ENCODE measurements around the gene PNPLA6.

DNA sequence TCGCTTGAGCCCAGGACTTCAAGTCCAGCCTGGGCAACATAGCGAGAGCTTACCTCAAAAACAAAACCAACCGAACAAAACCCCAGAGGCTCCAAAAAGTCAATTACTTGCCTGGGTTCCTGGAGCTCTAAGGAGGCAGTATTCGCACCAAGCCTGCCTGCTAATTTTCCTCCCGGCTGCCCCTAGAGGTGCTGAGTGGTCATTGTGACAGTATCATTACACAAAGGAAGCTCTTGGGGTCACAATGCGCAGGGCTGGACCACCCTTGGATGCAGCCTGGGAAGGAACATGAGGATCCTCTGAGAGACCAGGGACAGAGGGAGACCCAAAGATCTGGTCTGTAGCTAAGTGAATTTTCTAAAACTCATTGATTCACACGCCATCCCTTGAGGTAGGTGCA is 38.2 kb upstream of the PNPLA6 start:
- TF ChIP-seq, protein P1, sequence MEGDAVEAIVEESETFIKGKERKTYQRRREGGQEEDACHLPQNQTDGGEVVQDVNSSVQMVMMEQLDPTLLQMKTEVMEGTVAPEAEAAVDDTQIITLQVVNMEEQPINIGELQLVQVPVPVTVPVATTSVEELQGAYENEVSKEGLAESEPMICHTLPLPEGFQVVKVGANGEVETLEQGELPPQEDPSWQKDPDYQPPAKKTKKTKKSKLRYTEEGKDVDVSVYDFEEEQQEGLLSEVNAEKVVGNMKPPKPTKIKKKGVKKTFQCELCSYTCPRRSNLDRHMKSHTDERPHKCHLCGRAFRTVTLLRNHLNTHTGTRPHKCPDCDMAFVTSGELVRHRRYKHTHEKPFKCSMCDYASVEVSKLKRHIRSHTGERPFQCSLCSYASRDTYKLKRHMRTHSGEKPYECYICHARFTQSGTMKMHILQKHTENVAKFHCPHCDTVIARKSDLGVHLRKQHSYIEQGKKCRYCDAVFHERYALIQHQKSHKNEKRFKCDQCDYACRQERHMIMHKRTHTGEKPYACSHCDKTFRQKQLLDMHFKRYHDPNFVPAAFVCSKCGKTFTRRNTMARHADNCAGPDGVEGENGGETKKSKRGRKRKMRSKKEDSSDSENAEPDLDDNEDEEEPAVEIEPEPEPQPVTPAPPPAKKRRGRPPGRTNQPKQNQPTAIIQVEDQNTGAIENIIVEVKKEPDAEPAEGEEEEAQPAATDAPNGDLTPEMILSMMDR (IDR thresholded peaks at IDR 0.05) = peak in 2 of 6 experiments; percentile 6 to 19
- no peak for TF ChIP-seq POLR2A (IDR thresholded peaks at IDR 0.05)
